ENCODE measurements around the gene AUTS2. TPM values are rescaled to one million over a fixed set of nuclear protein-coding genes. Genes with fewer than 3 reads are reported as not detected.

Gene AUTS2
- total and polyA plus RNA-seq, 10 of the 15 experiments (the other 5 are each of a cell fraction or from before 2014, with no cell fraction given) = 6.4 to 55.6 (median 21.6) TPM

DNA sequence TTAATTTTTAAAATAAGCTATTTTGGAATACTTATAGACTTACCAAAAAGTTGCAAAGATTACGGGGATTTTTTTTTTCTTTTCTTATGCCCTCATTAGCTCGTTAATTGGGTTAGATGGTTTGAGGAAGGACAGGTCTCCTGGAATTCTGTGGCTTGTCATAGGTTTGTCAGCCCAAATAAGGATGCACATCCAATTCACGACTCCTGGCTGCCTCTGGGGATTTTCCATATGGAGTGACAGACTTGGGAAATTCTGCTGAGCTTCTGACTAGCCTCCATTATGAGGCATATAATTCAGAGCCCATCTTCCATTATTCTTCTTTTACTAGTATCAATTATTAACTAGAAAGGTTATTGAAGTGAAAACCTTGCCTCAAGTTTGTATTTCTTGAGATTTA, 102.1 kb downstream of the AUTS2 start:
- in situ Hi-C loops (cut with MboI) = no loop called here
- H3K4me2 ChIP-seq (ENCODE audit: control insufficient read depth, insufficient read depth) = no peak overlapping the region
- intact Hi-C loops (cut with micrococcal nuclease; ENCODE audit: unreplicated experiment) = no loop called here
- H4K20me1 ChIP-seq (ENCODE audit: control insufficient read depth, insufficient read depth) = no peaks in the 10 kb centered on the region
- H3K9ac ChIP-seq (ENCODE audit: control insufficient read depth, insufficient read depth, low read length) = no peak overlapping the region
- FAIRE-seq (no peak), DNase-seq (ENCODE audit: low read depth, low spot score) (no peak), ATAC-seq (no peak)
- H2AFZ ChIP-seq (ENCODE audit: control insufficient read depth, low read depth, low read length) = no peak overlapping the region
- H3K79me2 ChIP-seq (ENCODE audit: control insufficient read depth, insufficient read depth, low read length) = no peaks in the 10 kb centered on the region; the same call in none of the 2 replicates
- 36% methylated on average over 3 of the region's 3 CpGs for WGBS (ENCODE audit: insufficient coverage, insufficient replicate concordance, low lambda C conversion rate, missing lambda C conversion rate)
- SMC1A ChIA-PET (ENCODE audit: uncharacterized antibody, unreplicated experiment) = interaction anchor here (1.0 to 7.0 kb wide), 9 partner anchors 14 to 99 kb away, joined by 3 to 62 read pairs (median 4); no protein-coding TSS in a partner anchor
- no peaks in the 10 kb centered on the region for H3K9me3 ChIP-seq (replicated peaks; ENCODE audit: control insufficient read depth, insufficient read depth, low read length)
- TF ChIP-seq EED (IDR thresholded peaks at IDR 0.05; ENCODE audit: low read depth) (no peak), SMC3 (IDR thresholded peaks at IDR 0.05; ENCODE audit: borderline replicate concordance, low read length) (no peak)
- TF ChIP-seq, protein P1, sequence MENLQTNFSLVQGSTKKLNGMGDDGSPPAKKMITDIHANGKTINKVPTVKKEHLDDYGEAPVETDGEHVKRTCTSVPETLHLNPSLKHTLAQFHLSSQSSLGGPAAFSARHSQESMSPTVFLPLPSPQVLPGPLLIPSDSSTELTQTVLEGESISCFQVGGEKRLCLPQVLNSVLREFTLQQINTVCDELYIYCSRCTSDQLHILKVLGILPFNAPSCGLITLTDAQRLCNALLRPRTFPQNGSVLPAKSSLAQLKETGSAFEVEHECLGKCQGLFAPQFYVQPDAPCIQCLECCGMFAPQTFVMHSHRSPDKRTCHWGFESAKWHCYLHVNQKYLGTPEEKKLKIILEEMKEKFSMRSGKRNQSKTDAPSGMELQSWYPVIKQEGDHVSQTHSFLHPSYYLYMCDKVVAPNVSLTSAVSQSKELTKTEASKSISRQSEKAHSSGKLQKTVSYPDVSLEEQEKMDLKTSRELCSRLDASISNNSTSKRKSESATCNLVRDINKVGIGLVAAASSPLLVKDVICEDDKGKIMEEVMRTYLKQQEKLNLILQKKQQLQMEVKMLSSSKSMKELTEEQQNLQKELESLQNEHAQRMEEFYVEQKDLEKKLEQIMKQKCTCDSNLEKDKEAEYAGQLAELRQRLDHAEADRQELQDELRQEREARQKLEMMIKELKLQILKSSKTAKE (IDR thresholded peaks at IDR 0.05; ENCODE audit: low read depth, poor library complexity, severe bottlenecking) = peak; percentile 1
- peaks cover 43% of the 10 kb centered on the region for H3K4me1 ChIP-seq (ENCODE audit: control insufficient read depth, insufficient read depth, low read length)
- CTCF ChIA-PET = interaction anchor here (0.9 to 1.4 kb wide), 5 partner anchors 10 to 47 kb away, joined by 3 to 8 read pairs (median 3); no protein-coding TSS in a partner anchor
- H3K27ac ChIP-seq (ENCODE audit: control insufficient read depth, insufficient read depth) = no peak overlapping the region
- H3K27me3 ChIP-seq (replicated peaks in 1 of 2; ENCODE audit: control insufficient read depth in 2 of 2, insufficient read depth in 2 of 2, low read length in 1 of 2) = no peaks in the 10 kb centered on the region
- POLR2A ChIA-PET = interaction anchor here (1.7 kb wide), 1 partner anchor 38 kb away, joined by 3 read pairs; no protein-coding TSS in a partner anchor
- BruUV-seq (replicated peaks) = no TSS peak
- H3K36me3 ChIP-seq (ENCODE audit: control insufficient read depth in 2 of 2, insufficient read depth in 2 of 2, low read length in 1 of 2) = no peaks in the 10 kb centered on the region
- RAD21 ChIA-PET (ENCODE audit: unreplicated experiment) = interaction anchor here (0.7 to 1.5 kb wide), 7 partner anchors 9 to 127 kb away, joined by 3 to 6 read pairs (median 3); no protein-coding TSS in a partner anchor
- H3K4me3 ChIP-seq = no peak overlapping the region

DNA sequence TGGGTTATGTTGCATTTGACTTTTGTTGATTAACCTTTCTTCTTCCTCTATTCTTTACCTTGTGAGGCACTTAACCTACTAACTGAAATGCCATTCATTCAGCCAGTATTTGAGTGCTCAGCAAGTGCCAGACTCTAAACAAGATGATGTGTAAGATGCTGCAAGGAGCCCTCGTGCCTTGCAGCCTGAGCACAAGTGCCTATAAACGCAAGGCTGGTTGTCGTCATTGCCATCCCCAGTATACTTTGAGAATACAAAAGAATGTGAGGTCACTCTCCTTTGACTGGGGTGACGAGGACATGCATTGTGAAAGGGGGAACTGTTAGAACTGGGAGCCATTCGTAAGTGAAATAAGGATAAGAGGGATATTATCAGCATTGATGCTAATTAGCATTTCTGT, 103.0 kb downstream of the AUTS2 start:
- in situ Hi-C loops (cut with MboI) (no loop called here), intact Hi-C loops (cut with micrococcal nuclease; ENCODE audit: unreplicated experiment) (no loop called here)
- POLR2A ChIA-PET = interaction anchor here (1.9 kb wide), 1 partner anchor 16 kb away, joined by 4 read pairs; no protein-coding TSS in a partner anchor
- H3K4me3 ChIP-seq = no peak overlapping the region
- H3K4me2 ChIP-seq (ENCODE audit: control insufficient read depth, insufficient read depth) = no peak overlapping the region
- no peak overlapping the region for H3K27ac ChIP-seq (ENCODE audit: control insufficient read depth, insufficient read depth)
- RAD21 ChIA-PET (ENCODE audit: unreplicated experiment) = interaction anchor here (0.7 to 1.5 kb wide), 4 partner anchors 12 to 68 kb away, joined by 3 to 6 read pairs (median 4); no protein-coding TSS in a partner anchor
- CTCF ChIA-PET = interaction anchor here (1.2 kb wide), 1 partner anchor 10 kb away, joined by 5 read pairs; no protein-coding TSS in a partner anchor
- ATAC-seq = no peak
- SMC1A ChIA-PET (ENCODE audit: uncharacterized antibody, unreplicated experiment) = interaction anchor here (1.1 to 7.0 kb wide), 9 partner anchors 13 to 205 kb away, joined by 3 to 62 read pairs (median 4); no protein-coding TSS in a partner anchor
- no peaks in the 10 kb centered on the region; the same call in none of the 2 replicates for H3K79me2 ChIP-seq (ENCODE audit: control insufficient read depth, insufficient read depth, low read length)
- no peaks in the 10 kb centered on the region for H3K36me3 ChIP-seq (ENCODE audit: control insufficient read depth in 2 of 2, insufficient read depth in 2 of 2, low read length in 1 of 2)
- no peaks in the 10 kb centered on the region for H3K27me3 ChIP-seq (replicated peaks in 1 of 2; ENCODE audit: control insufficient read depth in 2 of 2, insufficient read depth in 2 of 2, low read length in 1 of 2)
- H3K9me3 ChIP-seq (replicated peaks; ENCODE audit: control insufficient read depth, insufficient read depth, low read length) = no peaks in the 10 kb centered on the region
- WGBS (ENCODE audit: insufficient coverage, insufficient replicate concordance, low lambda C conversion rate, missing lambda C conversion rate) = 72% methylated on average over 5 of the region's 5 CpGs
- no TSS peak for BruUV-seq (replicated peaks)
- H3K9ac ChIP-seq (ENCODE audit: control insufficient read depth, insufficient read depth, low read length) = no peak overlapping the region
- no peak for FAIRE-seq
- peaks cover 34% of the 10 kb centered on the region for H3K4me1 ChIP-seq (ENCODE audit: control insufficient read depth, insufficient read depth, low read length)
- no peak for DNase-seq (ENCODE audit: low read depth, low spot score)
- H2AFZ ChIP-seq (ENCODE audit: control insufficient read depth, low read depth, low read length) = no peak overlapping the region
- no peaks in the 10 kb centered on the region for H4K20me1 ChIP-seq (ENCODE audit: control insufficient read depth, insufficient read depth)
- TF ChIP-seq, protein P2, sequence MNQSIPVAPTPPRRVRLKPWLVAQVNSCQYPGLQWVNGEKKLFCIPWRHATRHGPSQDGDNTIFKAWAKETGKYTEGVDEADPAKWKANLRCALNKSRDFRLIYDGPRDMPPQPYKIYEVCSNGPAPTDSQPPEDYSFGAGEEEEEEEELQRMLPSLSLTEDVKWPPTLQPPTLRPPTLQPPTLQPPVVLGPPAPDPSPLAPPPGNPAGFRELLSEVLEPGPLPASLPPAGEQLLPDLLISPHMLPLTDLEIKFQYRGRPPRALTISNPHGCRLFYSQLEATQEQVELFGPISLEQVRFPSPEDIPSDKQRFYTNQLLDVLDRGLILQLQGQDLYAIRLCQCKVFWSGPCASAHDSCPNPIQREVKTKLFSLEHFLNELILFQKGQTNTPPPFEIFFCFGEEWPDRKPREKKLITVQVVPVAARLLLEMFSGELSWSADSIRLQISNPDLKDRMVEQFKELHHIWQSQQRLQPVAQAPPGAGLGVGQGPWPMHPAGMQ (IDR thresholded peaks at IDR 0.05; ENCODE audit: borderline replicate concordance) = no peak
- TF ChIP-seq, protein P3, sequence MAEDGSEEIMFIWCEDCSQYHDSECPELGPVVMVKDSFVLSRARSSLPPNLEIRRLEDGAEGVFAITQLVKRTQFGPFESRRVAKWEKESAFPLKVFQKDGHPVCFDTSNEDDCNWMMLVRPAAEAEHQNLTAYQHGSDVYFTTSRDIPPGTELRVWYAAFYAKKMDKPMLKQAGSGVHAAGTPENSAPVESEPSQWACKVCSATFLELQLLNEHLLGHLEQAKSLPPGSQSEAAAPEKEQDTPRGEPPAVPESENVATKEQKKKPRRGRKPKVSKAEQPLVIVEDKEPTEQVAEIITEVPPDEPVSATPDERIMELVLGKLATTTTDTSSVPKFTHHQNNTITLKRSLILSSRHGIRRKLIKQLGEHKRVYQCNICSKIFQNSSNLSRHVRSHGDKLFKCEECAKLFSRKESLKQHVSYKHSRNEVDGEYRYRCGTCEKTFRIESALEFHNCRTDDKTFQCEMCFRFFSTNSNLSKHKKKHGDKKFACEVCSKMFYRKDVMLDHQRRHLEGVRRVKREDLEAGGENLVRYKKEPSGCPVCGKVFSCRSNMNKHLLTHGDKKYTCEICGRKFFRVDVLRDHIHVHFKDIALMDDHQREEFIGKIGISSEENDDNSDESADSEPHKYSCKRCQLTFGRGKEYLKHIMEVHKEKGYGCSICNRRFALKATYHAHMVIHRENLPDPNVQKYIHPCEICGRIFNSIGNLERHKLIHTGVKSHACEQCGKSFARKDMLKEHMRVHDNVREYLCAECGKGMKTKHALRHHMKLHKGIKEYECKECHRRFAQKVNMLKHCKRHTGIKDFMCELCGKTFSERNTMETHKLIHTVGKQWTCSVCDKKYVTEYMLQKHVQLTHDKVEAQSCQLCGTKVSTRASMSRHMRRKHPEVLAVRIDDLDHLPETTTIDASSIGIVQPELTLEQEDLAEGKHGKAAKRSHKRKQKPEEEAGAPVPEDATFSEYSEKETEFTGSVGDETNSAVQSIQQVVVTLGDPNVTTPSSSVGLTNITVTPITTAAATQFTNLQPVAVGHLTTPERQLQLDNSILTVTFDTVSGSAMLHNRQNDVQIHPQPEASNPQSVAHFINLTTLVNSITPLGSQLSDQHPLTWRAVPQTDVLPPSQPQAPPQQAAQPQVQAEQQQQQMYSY (CRISPR knock-in tag; IDR thresholded peaks at IDR 0.05) = no peak
- TF ChIP-seq, protein P4, sequence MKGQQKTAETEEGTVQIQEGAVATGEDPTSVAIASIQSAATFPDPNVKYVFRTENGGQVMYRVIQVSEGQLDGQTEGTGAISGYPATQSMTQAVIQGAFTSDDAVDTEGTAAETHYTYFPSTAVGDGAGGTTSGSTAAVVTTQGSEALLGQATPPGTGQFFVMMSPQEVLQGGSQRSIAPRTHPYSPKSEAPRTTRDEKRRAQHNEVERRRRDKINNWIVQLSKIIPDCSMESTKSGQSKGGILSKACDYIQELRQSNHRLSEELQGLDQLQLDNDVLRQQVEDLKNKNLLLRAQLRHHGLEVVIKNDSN (IDR thresholded peaks at IDR 0.05; ENCODE audit: borderline replicate concordance, extremely low read length, insufficient read depth, low read depth, low read length) = no peak
- TF ChIP-seq POLR2AphosphoS5 (IDR thresholded peaks at IDR 0.05; ENCODE audit: low read length) = no peak

Data from GM12878 (cell line).